ENCODE results near the gene TULP4. TPM values are rescaled to one million over a fixed set of nuclear protein-coding genes. Genes with fewer than 3 reads are reported as not detected.

Gene TULP4
- total and polyA plus RNA-seq, 2 donors (not counting 1 experiment from before 2014, with no cell fraction given) = 12.0 to 90.0 TPM

GRCh38 chr6:158396136-158396535 lies 83.9 kb downstream of the TULP4 start:
- CTCF ChIA-PET = interaction anchor here (0.8 kb wide), 1 partner anchor 175 kb away, joined by 3 read pairs; no protein-coding TSS in a partner anchor
- Histone ChIP-seq H3K4me3 (ENCODE audit: control extremely low read depth in 1 of 5, extremely low read depth in 1 of 5, insufficient read depth in 1 of 5, low read depth in 2 of 5, low read length in 4 of 5) (no peak overlapping the region), H3K36me3 (replicated peaks in 1 of 2; ENCODE audit: control extremely low read depth in 1 of 2, control insufficient read depth in 1 of 2, extremely low read depth in 1 of 2, insufficient read depth in 2 of 2, low read length in 1 of 2) (no peaks in the 10 kb centered on the region), H3K4me2 (replicated peaks; ENCODE audit: low read depth, low read length, poor library complexity, severe bottlenecking) (no peak overlapping the region), H4K20me1 (ENCODE audit: control insufficient read depth, insufficient read depth, low read length, poor library complexity, severe bottlenecking) (peaks cover 38% of the 10 kb centered on the region), H3K27me3 (replicated peaks in 1 of 4; ENCODE audit: control extremely low read depth in 1 of 4, control insufficient read depth in 3 of 4, insufficient read depth in 4 of 4, low read length in 3 of 4) (no peaks in the 10 kb centered on the region), H3K4me1 (ENCODE audit: control insufficient read depth in 2 of 2, insufficient read depth in 2 of 2, low read length in 2 of 2) (no peaks in the 10 kb centered on the region), H2AFZ (ENCODE audit: insufficient read depth, low read depth, low read length, poor library complexity, severe bottlenecking) (no peak overlapping the region), H3K79me2 (ENCODE audit: control insufficient read depth, insufficient read depth, low read length) (peaks cover 41% of the 10 kb centered on the region), H3K9me3 (ENCODE audit: control extremely low read depth in 1 of 3, control insufficient read depth in 2 of 3, insufficient read depth in 1 of 3, low read length in 2 of 3) (peaks cover 1 to 15% (median 10%) of the 10 kb centered on the region in 3 donors), H3K9ac (ENCODE audit: low read length) (no peak overlapping the region), H3K27ac (ENCODE audit: low read length in 2 of 2) (no peak overlapping the region)
- TF ChIP-seq, protein P1, sequence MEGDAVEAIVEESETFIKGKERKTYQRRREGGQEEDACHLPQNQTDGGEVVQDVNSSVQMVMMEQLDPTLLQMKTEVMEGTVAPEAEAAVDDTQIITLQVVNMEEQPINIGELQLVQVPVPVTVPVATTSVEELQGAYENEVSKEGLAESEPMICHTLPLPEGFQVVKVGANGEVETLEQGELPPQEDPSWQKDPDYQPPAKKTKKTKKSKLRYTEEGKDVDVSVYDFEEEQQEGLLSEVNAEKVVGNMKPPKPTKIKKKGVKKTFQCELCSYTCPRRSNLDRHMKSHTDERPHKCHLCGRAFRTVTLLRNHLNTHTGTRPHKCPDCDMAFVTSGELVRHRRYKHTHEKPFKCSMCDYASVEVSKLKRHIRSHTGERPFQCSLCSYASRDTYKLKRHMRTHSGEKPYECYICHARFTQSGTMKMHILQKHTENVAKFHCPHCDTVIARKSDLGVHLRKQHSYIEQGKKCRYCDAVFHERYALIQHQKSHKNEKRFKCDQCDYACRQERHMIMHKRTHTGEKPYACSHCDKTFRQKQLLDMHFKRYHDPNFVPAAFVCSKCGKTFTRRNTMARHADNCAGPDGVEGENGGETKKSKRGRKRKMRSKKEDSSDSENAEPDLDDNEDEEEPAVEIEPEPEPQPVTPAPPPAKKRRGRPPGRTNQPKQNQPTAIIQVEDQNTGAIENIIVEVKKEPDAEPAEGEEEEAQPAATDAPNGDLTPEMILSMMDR (IDR thresholded peaks at IDR 0.05) = no peak
- no peak for TF ChIP-seq EZH2 (IDR thresholded peaks at IDR 0.05; ENCODE audit: borderline replicate concordance, insufficient read depth, low read depth, low read length, poor library complexity, severe bottlenecking)
- Mint-ChIP-seq H3K27me3 (no peaks in the 10 kb centered on the region), H3K9me3 (ENCODE audit: insufficient read depth) (peaks cover 9% of the 10 kb centered on the region), H3K4me3 (no peak overlapping the region), H3K27ac (no peak overlapping the region), H3K4me1 (peaks cover 17% of the 10 kb centered on the region)
- WGBS (ENCODE audit: insufficient coverage) = 94% methylated on average over 3 of the region's 5 CpGs
- POLR2A ChIA-PET = no interaction called here
- DNase-seq = no peak
- intact Hi-C loops (cut with micrococcal nuclease) = no loop called here
- no peak for ATAC-seq (ENCODE audit: low read depth)

- TF ChIP-seq EZH2 (IDR thresholded peaks at IDR 0.05; ENCODE audit: borderline replicate concordance, insufficient read depth, low read depth, low read length, poor library complexity, severe bottlenecking) = no peak
- TF ChIP-seq, protein P1 (IDR thresholded peaks at IDR 0.05) = no peak
- Histone ChIP-seq H3K9ac (ENCODE audit: low read length) (no peak overlapping the region), H4K20me1 (ENCODE audit: control insufficient read depth, insufficient read depth, low read length, poor library complexity, severe bottlenecking) (peaks cover 42% of the 10 kb centered on the region), H3K9me3 (ENCODE audit: control extremely low read depth in 1 of 3, control insufficient read depth in 2 of 3, insufficient read depth in 1 of 3, low read length in 2 of 3) (peaks cover 0 to 12% (median 5%) of the 10 kb centered on the region in 3 donors), H3K36me3 (replicated peaks in 1 of 2; ENCODE audit: control extremely low read depth in 1 of 2, control insufficient read depth in 1 of 2, extremely low read depth in 1 of 2, insufficient read depth in 2 of 2, low read length in 1 of 2) (no peaks in the 10 kb centered on the region), H3K4me1 (ENCODE audit: control insufficient read depth in 2 of 2, insufficient read depth in 2 of 2, low read length in 2 of 2) (no peaks in the 10 kb centered on the region), H2AFZ (ENCODE audit: insufficient read depth, low read depth, low read length, poor library complexity, severe bottlenecking) (no peak overlapping the region), H3K27ac (ENCODE audit: low read length in 2 of 2) (no peak overlapping the region), H3K27me3 (replicated peaks in 1 of 4; ENCODE audit: control extremely low read depth in 1 of 4, control insufficient read depth in 3 of 4, insufficient read depth in 4 of 4, low read length in 3 of 4) (no peaks in the 10 kb centered on the region), H3K79me2 (ENCODE audit: control insufficient read depth, insufficient read depth, low read length) (peaks cover 27% of the 10 kb centered on the region), H3K4me2 (replicated peaks; ENCODE audit: low read depth, low read length, poor library complexity, severe bottlenecking) (no peak overlapping the region), H3K4me3 (ENCODE audit: control extremely low read depth in 1 of 5, extremely low read depth in 1 of 5, insufficient read depth in 1 of 5, low read depth in 2 of 5, low read length in 4 of 5) (no peak overlapping the region)
- ChIA-PET POLR2A (no interaction called here), CTCF (interaction anchor here (2.2 to 3.1 kb wide), 2 partner anchors 10 to 177 kb away, joined by 6 to 14 read pairs; no protein-coding TSS in a partner anchor)
- DNase-seq (no peak), ATAC-seq (ENCODE audit: low read depth) (no peak)
- peaks cover 17% of the 10 kb centered on the region for H3K4me1 Mint-ChIP-seq
- intact Hi-C loops (cut with micrococcal nuclease) = no loop called here
- H3K27ac Mint-ChIP-seq = no peak overlapping the region
- WGBS (ENCODE audit: insufficient coverage) = no CpG with 5 or more reads among the region's 4 CpGs
- H3K27me3 Mint-ChIP-seq = no peaks in the 10 kb centered on the region
- H3K4me3 Mint-ChIP-seq = no peak overlapping the region
- H3K9me3 Mint-ChIP-seq (ENCODE audit: insufficient read depth) = peaks cover 6% of the 10 kb centered on the region
Measured at GRCh38 chr6:158397578-158397977, 85.3 kb downstream of the TULP4 start.
